ENCODE measurements around the gene HTRA3. TPM values are rescaled to one million over a fixed set of nuclear protein-coding genes. Genes with fewer than 3 reads are reported as not detected.

HTRA3 gene
- total RNA-seq (2014; rRNA removed) = 69.6 and 116 TPM in 2 replicates
- polyA plus RNA-seq (2012) = 17.8 TPM

- peak; percentile 53 for DNase-seq (ENCODE audit: low read depth)
These were observed at the start of gene HTRA3 for GRCh38 chr4:8269535-8270417. Gene HTRA3, plus strand, starts transcription at chr4:8269754. Its CDS starts 215 bp downstream, at chr4:8269969.

GRCh38 chr4:8220661-8221450, 48.7 kb upstream of the HTRA3 start:
- DNase-seq (ENCODE audit: low read depth) = no peak

DNA sequence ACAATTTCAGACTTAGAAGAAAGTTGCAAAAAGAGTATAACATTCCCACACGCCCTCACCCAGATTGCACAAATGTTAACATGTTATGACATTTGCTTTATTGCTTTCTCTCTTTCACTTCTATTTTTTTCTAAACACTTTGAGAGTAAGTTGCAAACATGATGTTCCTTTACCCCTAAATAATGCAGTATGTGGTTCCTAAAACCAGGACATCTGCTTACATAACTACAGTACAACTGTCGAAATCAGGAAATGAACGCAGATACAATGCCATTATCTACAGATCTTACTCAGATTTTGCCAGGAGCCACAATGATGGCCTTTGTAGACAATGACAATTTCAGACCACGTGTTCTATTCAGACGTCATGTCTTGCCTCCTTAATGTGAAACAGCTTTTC, 48.1 kb upstream of the HTRA3 start:
- no peak for DNase-seq (ENCODE audit: low read depth)

DNA sequence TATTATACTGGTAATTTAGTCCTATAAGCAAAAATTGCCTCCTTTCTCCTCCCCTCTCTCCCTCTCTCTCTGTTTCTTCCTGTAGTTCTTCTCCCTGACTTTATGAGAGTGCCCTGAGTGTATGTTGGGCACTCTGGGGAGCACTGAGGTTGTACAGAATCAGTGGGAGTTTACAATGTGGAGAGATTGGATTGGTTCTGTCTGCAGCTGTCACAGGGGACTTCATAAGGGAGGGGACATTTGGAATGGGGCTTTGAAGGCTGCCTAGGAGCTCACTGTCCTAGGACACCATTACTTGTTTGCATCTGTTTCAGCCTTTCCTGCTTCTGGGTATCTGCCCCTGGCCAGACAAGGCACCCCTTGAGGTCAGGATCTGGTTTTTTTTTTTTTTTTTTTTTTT, 47.6 kb upstream of the HTRA3 start:
- DNase-seq (ENCODE audit: low read depth) = peak; percentile 17

GRCh38 chr4:8222609-8223388, 46.8 kb upstream of the HTRA3 start:
- DNase-seq (ENCODE audit: low read depth) = no peak

- DNase-seq (ENCODE audit: low read depth) = no peak
These were observed 45.1 kb upstream of the HTRA3 start for GRCh38 chr4:8224267-8224974.

GRCh38 chr4:8224975-8225625, 44.5 kb upstream of the HTRA3 start:
- DNase-seq (ENCODE audit: low read depth) = no peak

GRCh38 chr4:8225706-8226443, 43.7 kb upstream of the HTRA3 start:
- DNase-seq (ENCODE audit: low read depth) = no peak

DNA sequence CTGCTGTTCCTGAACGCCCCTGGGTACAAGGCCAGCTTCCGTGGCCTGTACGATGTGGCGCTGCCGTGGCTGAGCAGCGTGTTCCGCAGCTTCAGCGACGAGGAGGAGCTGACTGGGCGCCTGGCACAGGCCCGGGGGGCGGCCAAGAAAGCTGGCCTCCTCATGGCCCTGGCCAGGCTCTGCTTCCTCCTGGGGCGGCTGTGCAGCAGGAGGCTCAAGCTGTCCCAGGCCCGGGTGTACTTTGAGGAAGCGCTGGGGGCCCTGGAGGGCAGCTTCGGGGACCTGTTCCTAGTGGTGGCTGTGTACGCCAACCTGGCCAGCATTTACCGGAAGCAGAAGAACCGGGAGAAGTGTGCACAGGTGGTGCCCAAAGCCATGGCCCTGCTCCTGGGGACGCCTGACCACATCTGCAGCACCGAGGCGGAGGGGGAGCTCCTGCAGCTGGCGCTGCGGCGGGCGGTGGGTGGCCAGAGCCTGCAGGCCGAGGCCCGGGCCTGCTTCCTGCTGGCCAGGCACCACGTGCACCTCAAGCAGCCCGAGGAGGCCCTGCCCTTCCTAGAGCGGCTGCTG, 42.3 kb upstream of the HTRA3 start:
- no peak for DNase-seq (ENCODE audit: low read depth)

DNA sequence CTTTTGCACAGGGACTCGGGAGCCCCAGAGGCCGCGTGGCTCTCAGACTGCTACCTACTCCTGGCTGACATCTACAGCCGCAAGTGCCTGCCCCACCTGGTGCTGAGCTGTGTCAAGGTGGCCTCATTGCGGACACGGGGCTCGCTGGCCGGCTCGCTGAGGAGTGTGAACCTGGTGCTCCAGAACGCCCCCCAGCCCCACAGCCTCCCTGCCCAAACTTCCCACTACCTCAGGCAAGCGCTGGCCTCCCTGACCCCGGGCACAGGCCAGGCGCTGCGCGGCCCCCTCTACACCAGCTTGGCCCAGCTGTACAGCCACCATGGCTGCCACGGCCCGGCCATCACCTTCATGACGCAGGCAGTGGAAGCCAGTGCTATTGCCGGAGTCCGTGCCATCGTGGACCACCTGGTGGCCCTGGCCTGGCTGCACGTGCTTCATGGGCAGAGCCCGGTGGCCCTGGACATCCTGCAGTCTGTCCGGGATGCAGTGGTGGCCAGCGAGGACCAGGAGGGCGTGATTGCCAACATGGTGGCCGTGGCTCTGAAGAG, 41.7 kb upstream of the HTRA3 start:
- DNase-seq (ENCODE audit: low read depth) = no peak

DNA sequence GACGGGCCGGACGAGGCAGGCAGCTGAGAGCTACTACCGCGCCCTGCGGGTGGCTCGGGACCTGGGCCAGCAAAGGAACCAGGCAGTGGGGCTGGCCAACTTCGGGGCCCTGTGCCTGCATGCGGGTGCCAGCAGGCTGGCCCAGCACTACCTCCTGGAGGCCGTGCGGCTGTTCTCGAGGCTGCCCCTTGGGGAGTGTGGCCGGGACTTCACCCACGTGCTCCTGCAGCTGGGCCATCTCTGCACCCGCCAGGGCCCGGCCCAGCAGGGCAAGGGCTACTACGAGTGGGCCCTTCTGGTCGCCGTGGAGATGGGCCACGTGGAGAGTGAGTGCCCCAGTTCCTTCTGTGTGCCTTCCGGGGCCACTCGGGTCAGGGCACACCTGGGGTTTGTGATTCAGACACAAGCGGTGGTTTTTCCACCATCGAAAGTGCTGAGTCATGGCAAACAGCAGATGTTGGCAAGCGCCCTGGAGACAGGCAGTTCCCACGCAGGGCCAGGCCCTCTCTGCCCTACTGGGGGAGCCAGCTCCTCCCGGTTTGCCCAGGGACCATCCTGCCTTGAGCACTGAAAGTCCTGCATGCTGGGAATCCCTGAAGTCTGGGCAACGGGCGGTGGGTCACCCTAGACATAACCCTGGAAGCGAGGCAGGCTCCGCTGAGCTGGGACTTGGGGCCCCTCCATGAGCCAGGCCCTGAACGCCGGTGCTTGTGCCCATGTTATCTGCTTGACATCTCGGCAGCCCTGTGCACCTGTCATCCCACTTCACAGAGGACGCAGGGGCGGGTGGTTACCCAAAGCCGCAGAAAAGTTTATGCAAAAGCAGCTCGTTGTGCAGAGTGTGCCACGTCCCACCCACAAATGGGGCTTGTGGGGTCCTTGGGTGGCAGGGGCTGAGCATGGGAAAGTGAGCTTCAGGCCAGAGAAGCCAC, 41.0 kb upstream of the HTRA3 start:
- peak; percentile 92 for DNase-seq (ENCODE audit: low read depth)

GRCh38 chr4:8229331-8229975, 40.1 kb upstream of the HTRA3 start:
- no peak for DNase-seq (ENCODE audit: low read depth)

GRCh38 chr4:8230033-8230432, 39.5 kb upstream of the HTRA3 start:
- DNase-seq (ENCODE audit: low read depth) = no peak

- no peak for DNase-seq (ENCODE audit: low read depth)
These were observed 38.7 kb upstream of the HTRA3 start for GRCh38 chr4:8230891-8231290.

DNA sequence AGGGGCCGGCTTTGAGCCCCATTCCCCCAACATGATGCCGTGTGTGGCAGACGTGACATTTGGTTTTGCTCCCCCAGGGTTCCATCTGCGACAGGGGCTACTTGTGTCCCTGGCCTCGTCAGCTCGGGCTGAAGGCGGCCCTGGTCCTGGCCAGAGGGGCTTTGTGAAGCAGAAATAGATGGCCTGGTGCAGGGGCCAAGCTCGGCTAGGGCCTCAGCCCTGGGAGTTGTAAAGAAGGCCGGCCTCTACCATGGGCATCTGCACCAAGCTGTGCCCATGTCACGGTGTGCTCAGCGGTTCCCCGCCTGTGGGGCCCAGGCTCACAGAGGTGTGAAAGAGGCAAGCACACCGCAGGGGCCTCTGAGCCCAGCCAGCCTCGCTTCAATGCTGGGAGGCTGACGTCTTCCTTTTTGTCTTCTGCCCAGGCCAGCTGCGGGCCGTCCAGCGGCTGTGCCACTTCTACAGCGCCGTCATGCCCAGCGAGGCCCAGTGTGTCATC, 38.0 kb upstream of the HTRA3 start:
- no peak for DNase-seq (ENCODE audit: low read depth)

GRCh38 chr4:8232748-8233147, 36.8 kb upstream of the HTRA3 start:
- no peak for DNase-seq (ENCODE audit: low read depth)

All from LHCN-M2 (cell line).